GM10266 (cell line): ENCODE data around the gene TSKS.

Experiments used
- DNase-seq: peaks from one replicate; pipeline ENCODE4 v3.0.0; 2012; ENCODE audit errors: extremely low spot score
- CTCF ChIP-seq: IDR thresholded peaks from 2 replicates; pipeline ENCODE4 v1.5.1; 2012; ENCODE audit warnings: mild to moderate bottlenecking, low read depth; ENCODE audit not compliant: control insufficient read depth, insufficient read depth; ENCODE audit errors: missing control alignments

Gene TSKS

GRCh38 chr19:49700563-49700962 is 62.5 kb downstream of the TSKS start:
- DNase-seq: no peak
- no peak for TF ChIP-seq CTCF

- no peak for DNase-seq
- TF ChIP-seq CTCF: no peak
Measured at GRCh38 chr19:49699364-49699763, 63.7 kb downstream of the TSKS start.

- no peak for TF ChIP-seq CTCF
- DNase-seq: no peak
Measured at GRCh38 chr19:49696865-49697264, 66.2 kb downstream of the TSKS start.

- TF ChIP-seq CTCF: no peak
- no peak for DNase-seq
Measured at GRCh38 chr19:49696115-49696514, 67.0 kb downstream of the TSKS start.

GRCh38 chr19:49692147-49692506 is 71.0 kb downstream of the TSKS start:
- no peak for TF ChIP-seq CTCF
- DNase-seq: no peak

- TF ChIP-seq CTCF: no peak
- no peak for DNase-seq
Measured at GRCh38 chr19:49691243-49692146, 71.6 kb downstream of the TSKS start.

- no peak for DNase-seq
- no peak for TF ChIP-seq CTCF
Measured at GRCh38 chr19:49690656-49691242, 72.4 kb downstream of the TSKS start, which contains the start of gene CPT1C. TSS of gene CPT1C (plus strand) at chr19:49691116. CDS start at chr19:49692253, 1,137 bp downstream.
